ENCODE data around the gene TMEM260. TPM values are rescaled to one million over a fixed set of nuclear protein-coding genes. Genes with fewer than 3 reads are reported as not detected.

The TMEM260 gene
- total RNA-seq, 1 experiment from 2014 or later = 17.8 TPM

- Histone ChIP-seq H3K27me3 (ENCODE audit: low read length) (no peaks in the 10 kb centered on the region), H3K36me3 (ENCODE audit: low read depth, low read length) (peaks cover 47% of the 10 kb centered on the region), H3F3A (ENCODE audit: low read length, unreplicated experiment) (no peaks in the 10 kb centered on the region), H3K9ac (ENCODE audit: low read length) (no peak overlapping the region), H4K20me1 (ENCODE audit: low read length) (no peaks in the 10 kb centered on the region), H3K9me2 (replicated peaks; ENCODE audit: low read length) (no peaks in the 10 kb centered on the region), H3K79me2 (ENCODE audit: low read length) (no peaks in the 10 kb centered on the region), H3K9me3 (ENCODE audit: low read length) (0 out of 2 replicates have a peak, but pooled peaks cover 6% of the 10 kb centered on the region), H3K4me3 (ENCODE audit: low read length) (no peak overlapping the region), H3K27ac (ENCODE audit: low read length) (no peak overlapping the region), H3K4me2 (ENCODE audit: low read length) (no peak overlapping the region), H2AFZ (ENCODE audit: low read length) (no peak overlapping the region), H3K4me1 (ENCODE audit: insufficient read depth, low read length) (no peaks in the 10 kb centered on the region)
- ChIA-PET POLR2A (ENCODE audit: unreplicated experiment) (interaction anchor here (0.6 to 0.7 kb wide), 2 partner anchors 124 to 783 kb away, joined by 4 to 7 read pairs; no protein-coding TSS in a partner anchor), CTCF (interaction anchor here (0.6 kb wide), 1 partner anchor 159 kb away, joined by 3 read pairs; no protein-coding TSS in a partner anchor)
- DNase-seq (no peak), ATAC-seq (no peak)
- intact Hi-C loops (cut with micrococcal nuclease) = no loop called here
- TF ChIP-seq EZH2phosphoT487 (IDR thresholded peaks at IDR 0.05; ENCODE audit: borderline replicate concordance, low read length) (no peak), EZH2 (IDR thresholded peaks at IDR 0.05; ENCODE audit: low read length, unreplicated experiment) (no peak), CTCF (conservative IDR thresholded peaks at IDR 0.05; ENCODE audit: low read depth, low read length) (no peak)
- no TSS peak for BruUV-seq (replicated peaks)
Measured at GRCh38 chr14:56633544-56633943, 53.9 kb downstream of the TMEM260 start.

GRCh38 chr14:56635041-56635440 is 55.4 kb downstream of the TMEM260 start:
- Histone ChIP-seq H3K27ac (ENCODE audit: low read length) (no peak overlapping the region), H3K36me3 (ENCODE audit: low read depth, low read length) (peaks cover 48% of the 10 kb centered on the region), H3K9me2 (replicated peaks; ENCODE audit: low read length) (no peaks in the 10 kb centered on the region), H2AFZ (ENCODE audit: low read length) (no peak overlapping the region), H4K20me1 (ENCODE audit: low read length) (no peaks in the 10 kb centered on the region), H3K9ac (ENCODE audit: low read length) (no peak overlapping the region), H3K27me3 (ENCODE audit: low read length) (no peaks in the 10 kb centered on the region), H3K4me2 (ENCODE audit: low read length) (no peak overlapping the region), H3K79me2 (ENCODE audit: low read length) (no peaks in the 10 kb centered on the region), H3K4me1 (ENCODE audit: insufficient read depth, low read length) (no peaks in the 10 kb centered on the region), H3K4me3 (ENCODE audit: low read length) (no peak overlapping the region), H3K9me3 (ENCODE audit: low read length) (0 out of 2 replicates have a peak, but pooled peaks cover 5% of the 10 kb centered on the region), H3F3A (ENCODE audit: low read length, unreplicated experiment) (no peaks in the 10 kb centered on the region)
- no TSS peak for BruUV-seq (replicated peaks)
- DNase-seq (no peak), ATAC-seq (no peak)
- ChIA-PET POLR2A (ENCODE audit: unreplicated experiment) (no interaction called here), CTCF (no interaction called here)
- intact Hi-C loops (cut with micrococcal nuclease) = no loop called here
- TF ChIP-seq EZH2 (IDR thresholded peaks at IDR 0.05; ENCODE audit: low read length, unreplicated experiment) (no peak), EZH2phosphoT487 (IDR thresholded peaks at IDR 0.05; ENCODE audit: borderline replicate concordance, low read length) (no peak), CTCF (conservative IDR thresholded peaks at IDR 0.05; ENCODE audit: low read depth, low read length) (no peak)

- H3F3A ChIP-seq (ENCODE audit: low read length, unreplicated experiment) = no peaks in the 10 kb centered on the region
- ChIA-PET CTCF (no interaction called here), POLR2A (ENCODE audit: unreplicated experiment) (no interaction called here)
- H3K4me3 ChIP-seq (ENCODE audit: low read length) = no peak overlapping the region
- intact Hi-C loops (cut with micrococcal nuclease) = no loop called here
- H3K9me2 ChIP-seq (replicated peaks; ENCODE audit: low read length) = no peaks in the 10 kb centered on the region
- H3K4me2 ChIP-seq (ENCODE audit: low read length) = no peak overlapping the region
- H3K9ac ChIP-seq (ENCODE audit: low read length) = no peak overlapping the region
- ATAC-seq = no peak
- H3K36me3 ChIP-seq (ENCODE audit: low read depth, low read length) = no peaks in the 10 kb centered on the region
- BruUV-seq (replicated peaks) = no TSS peak
- no peak overlapping the region for H2AFZ ChIP-seq (ENCODE audit: low read length)
- no peaks in the 10 kb centered on the region for H3K4me1 ChIP-seq (ENCODE audit: insufficient read depth, low read length)
- no peaks in the 10 kb centered on the region for H3K27me3 ChIP-seq (ENCODE audit: low read length)
- TF ChIP-seq CTCF (conservative IDR thresholded peaks at IDR 0.05; ENCODE audit: low read depth, low read length) (no peak), EZH2 (IDR thresholded peaks at IDR 0.05; ENCODE audit: low read length, unreplicated experiment) (no peak), EZH2phosphoT487 (IDR thresholded peaks at IDR 0.05; ENCODE audit: borderline replicate concordance, low read length) (no peak)
- no peaks in the 10 kb centered on the region for H3K79me2 ChIP-seq (ENCODE audit: low read length)
- no peak for DNase-seq
- H3K9me3 ChIP-seq (ENCODE audit: low read length) = no peaks in the 10 kb centered on the region
- no peaks in the 10 kb centered on the region for H4K20me1 ChIP-seq (ENCODE audit: low read length)
- H3K27ac ChIP-seq (ENCODE audit: low read length) = no peak overlapping the region
Measured at GRCh38 chr14:56647493-56647892, 67.9 kb downstream of the TMEM260 start.
